ENCODE results near the gene MYO9A.

The MYO9A gene

DNA sequence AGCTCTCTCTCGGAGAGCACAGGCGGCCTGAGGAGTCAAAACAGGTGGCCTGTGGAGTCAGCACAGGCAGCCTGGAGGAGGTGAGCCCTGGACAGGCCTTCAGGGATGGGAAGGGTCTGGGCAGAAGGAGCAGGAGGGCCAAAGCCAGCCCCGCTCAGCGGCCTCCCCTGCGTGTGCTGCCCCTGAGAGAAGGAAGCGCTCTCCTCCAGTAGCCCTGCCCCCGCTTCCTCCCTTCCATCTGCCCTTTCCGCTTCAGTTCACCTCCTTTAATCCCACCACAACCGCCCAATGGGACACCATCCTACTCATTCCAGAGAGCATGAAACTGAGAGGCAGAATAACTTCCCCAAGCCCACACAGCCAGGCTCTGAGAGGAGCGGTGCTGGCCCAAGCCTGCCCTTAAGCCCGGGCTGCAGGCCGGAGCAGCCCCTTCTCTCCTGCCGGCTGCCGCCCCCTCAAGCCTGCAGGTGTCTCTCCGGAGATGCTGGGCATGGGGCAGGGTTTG lies 310.8 kb downstream of the MYO9A start:
- H3K27ac ChIP-seq (ENCODE audit: low read length), result no peak overlapping the region
- H3K36me3 ChIP-seq (ENCODE audit: control insufficient read depth in 1 of 2, insufficient read depth in 2 of 2, low read length in 2 of 2), result no peaks in the 10 kb centered on the region
- H3K4me3 ChIP-seq (ENCODE audit: low read depth in 1 of 2, low read length in 2 of 2), result no peak overlapping the region
- no peaks in the 10 kb centered on the region for H3K9me3 ChIP-seq (ENCODE audit: control insufficient read depth in 1 of 2, low read length in 2 of 2)
- H3K27me3 ChIP-seq (ENCODE audit: low read depth, low read length), result no peaks in the 10 kb centered on the region
- no peaks in the 10 kb centered on the region for H3K4me1 ChIP-seq (ENCODE audit: control insufficient read depth in 1 of 2, insufficient read depth in 2 of 2, low read length in 2 of 2)

DNA sequence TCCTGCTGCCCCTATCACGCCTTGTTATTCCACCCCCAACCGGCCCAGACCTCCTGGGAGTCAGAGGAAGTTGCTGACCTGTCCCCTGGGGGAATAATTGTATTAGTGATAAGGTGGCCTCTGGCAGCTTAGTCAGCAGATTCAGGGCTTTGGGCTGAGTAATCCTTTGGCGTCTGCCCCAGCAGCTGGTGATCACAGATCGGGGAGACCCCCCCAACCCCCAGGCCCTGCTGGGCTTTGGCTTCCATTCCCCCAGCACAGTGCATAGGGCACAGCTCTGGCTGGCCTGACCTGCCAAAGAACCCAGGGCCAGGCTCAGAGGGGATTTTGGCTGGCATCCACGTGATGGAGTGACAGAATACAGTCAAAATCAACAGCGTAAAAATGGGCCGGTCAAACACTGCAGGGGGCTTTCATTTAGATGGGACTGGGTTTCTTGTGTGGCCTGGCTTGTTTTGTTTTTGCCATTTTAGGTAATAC lies 311.5 kb downstream of the MYO9A start:
- no peak overlapping the region for H3K4me3 ChIP-seq (ENCODE audit: low read depth in 1 of 2, low read length in 2 of 2)
- H3K9me3 ChIP-seq (ENCODE audit: control insufficient read depth in 1 of 2, low read length in 2 of 2), result no peaks in the 10 kb centered on the region
- no peaks in the 10 kb centered on the region for H3K36me3 ChIP-seq (ENCODE audit: control insufficient read depth in 1 of 2, insufficient read depth in 2 of 2, low read length in 2 of 2)
- no peaks in the 10 kb centered on the region for H3K27me3 ChIP-seq (ENCODE audit: low read depth, low read length)
- no peaks in the 10 kb centered on the region for H3K4me1 ChIP-seq (ENCODE audit: control insufficient read depth in 1 of 2, insufficient read depth in 2 of 2, low read length in 2 of 2)
- H3K27ac ChIP-seq (ENCODE audit: low read length), result no peak overlapping the region

DNA sequence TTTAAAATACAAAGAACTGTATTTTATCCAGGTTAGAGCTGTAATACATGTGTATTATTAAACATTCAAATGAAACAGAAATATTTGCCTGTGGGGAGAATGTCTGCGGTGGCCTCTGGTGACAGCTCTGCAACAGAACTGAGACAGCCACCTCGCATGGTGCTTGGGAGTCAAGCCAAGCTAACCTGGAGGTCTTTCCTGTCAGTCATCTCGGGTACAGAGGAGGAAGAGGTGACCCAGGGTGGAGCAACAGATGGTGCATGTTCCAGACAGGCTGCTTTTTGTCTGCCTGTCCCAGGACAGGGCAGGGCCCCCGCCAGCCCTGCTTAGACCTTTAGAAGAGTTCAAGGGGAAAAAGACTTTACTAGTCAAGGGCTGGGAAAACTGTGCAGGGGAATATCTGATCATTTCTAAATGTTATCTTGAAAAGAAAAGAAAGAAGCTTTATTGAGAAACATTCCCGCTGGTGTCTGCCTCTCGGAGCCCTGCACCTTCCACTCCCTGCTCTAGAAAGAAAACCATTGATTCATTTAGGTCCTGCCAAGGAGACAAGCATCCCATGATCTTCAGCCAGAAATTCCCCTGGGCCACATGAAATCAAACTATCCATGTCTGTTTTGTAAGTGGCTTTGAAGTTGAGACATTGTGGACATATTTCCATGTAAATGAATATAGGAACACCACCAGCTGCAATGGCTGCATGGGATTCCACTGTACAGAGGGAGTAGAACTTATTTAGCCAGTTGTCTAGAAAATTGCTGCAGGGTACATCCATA lies 313.1 kb downstream of the MYO9A start:
- H3K9me3 ChIP-seq (ENCODE audit: control insufficient read depth in 1 of 2, low read length in 2 of 2), result no peaks in the 10 kb centered on the region
- H3K4me3 ChIP-seq (ENCODE audit: low read depth in 1 of 2, low read length in 2 of 2), result no peak overlapping the region
- no peaks in the 10 kb centered on the region for H3K27me3 ChIP-seq (ENCODE audit: low read depth, low read length)
- no peaks in the 10 kb centered on the region for H3K36me3 ChIP-seq (ENCODE audit: control insufficient read depth in 1 of 2, insufficient read depth in 2 of 2, low read length in 2 of 2)
- no peaks in the 10 kb centered on the region for H3K4me1 ChIP-seq (ENCODE audit: control insufficient read depth in 1 of 2, insufficient read depth in 2 of 2, low read length in 2 of 2)
- H3K27ac ChIP-seq (ENCODE audit: low read length), result no peak overlapping the region

DNA sequence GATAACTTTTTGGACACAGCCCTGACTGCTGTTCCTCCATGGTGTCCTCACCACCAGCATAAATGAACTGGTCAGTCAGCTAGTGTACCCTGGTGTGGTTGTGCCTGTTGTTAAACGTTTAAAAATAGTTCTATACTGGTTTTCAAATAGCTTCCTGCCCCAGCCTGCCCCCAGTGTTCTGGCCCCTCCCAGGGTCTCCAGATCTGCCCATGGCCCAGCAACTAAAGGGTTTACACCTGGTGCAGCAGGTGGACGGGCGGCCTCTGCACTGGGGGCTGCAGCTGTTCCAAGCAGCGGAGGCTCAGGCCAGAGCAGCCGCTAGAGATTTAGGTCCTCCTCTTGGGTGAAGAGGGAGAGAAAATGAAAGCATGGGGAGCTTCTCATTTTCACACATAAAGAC lies 313.7 kb downstream of the MYO9A start:
- Histone ChIP-seq H3K4me1 (ENCODE audit: control insufficient read depth in 1 of 2, insufficient read depth in 2 of 2, low read length in 2 of 2) (no peaks in the 10 kb centered on the region), H3K36me3 (ENCODE audit: control insufficient read depth in 1 of 2, insufficient read depth in 2 of 2, low read length in 2 of 2) (no peaks in the 10 kb centered on the region), H3K27ac (ENCODE audit: low read length) (no peak overlapping the region), H3K27me3 (ENCODE audit: low read depth, low read length) (no peaks in the 10 kb centered on the region), H3K9me3 (ENCODE audit: control insufficient read depth in 1 of 2, low read length in 2 of 2) (no peaks in the 10 kb centered on the region), H3K4me3 (ENCODE audit: low read depth in 1 of 2, low read length in 2 of 2) (no peak overlapping the region)

DNA sequence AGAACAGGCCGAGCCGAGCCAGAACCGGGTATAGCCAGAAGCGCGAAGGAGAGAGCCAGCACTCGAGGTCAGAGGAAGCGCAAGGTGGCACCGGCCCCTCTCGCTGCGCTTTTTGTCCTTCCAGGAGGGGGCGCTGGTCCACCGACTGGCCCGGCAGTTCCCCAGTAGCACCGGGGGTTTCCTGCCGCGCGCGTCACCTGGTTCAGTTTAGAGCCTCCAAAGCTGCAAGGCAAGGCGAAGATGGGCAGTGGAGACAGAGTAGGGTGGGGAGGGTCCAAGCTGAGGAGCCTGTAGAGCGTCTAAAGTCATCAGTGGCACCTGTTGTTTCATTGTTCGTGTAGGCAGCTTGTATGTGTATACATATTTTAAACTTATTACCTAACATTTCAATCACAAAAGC lies 315.2 kb downstream of the MYO9A start:
- Histone ChIP-seq H3K9me3 (ENCODE audit: control insufficient read depth in 1 of 2, low read length in 2 of 2) (no peaks in the 10 kb centered on the region), H3K36me3 (ENCODE audit: control insufficient read depth in 1 of 2, insufficient read depth in 2 of 2, low read length in 2 of 2) (no peaks in the 10 kb centered on the region), H3K27ac (ENCODE audit: low read length) (no peak overlapping the region), H3K4me3 (ENCODE audit: low read depth in 1 of 2, low read length in 2 of 2) (no peak overlapping the region), H3K4me1 (ENCODE audit: control insufficient read depth in 1 of 2, insufficient read depth in 2 of 2, low read length in 2 of 2) (no peaks in the 10 kb centered on the region), H3K27me3 (ENCODE audit: low read depth, low read length) (no peaks in the 10 kb centered on the region)

DNA sequence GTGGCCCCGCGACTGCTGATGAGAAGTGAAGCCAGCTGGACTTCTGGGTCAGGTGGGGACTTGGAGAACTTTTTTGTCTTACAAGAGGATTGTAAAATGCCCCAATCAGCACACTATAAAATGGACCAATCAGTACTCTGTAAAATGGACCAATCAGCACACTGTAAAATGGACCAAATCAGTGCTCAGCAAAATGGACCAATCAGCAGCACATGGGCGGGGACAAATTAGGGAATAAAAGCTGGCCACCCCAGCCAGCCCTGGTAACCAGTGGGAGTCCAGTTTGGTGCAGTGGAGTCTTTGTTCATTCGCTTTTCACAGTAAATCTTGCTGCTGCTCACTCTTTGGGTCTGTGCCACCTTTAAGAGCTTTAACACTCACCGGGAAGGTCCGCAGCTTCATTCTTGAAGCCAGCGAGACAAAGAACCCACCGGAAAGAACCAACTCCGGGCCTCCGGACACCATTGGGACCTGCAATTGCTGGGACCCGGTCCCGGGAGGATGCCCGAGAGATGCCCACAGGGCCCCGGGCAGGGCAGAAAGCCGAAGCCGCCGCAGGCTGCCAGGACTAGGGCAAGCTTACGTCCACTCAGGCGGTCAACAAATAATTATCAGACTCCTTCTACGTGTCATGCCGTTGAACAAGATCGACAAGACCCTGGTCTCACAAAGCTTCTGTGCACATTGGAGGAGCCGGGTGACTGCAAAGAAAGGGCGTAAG lies 315.9 kb downstream of the MYO9A start:
- no peaks in the 10 kb centered on the region for H3K27me3 ChIP-seq (ENCODE audit: low read depth, low read length)
- no peaks in the 10 kb centered on the region for H3K9me3 ChIP-seq (ENCODE audit: control insufficient read depth in 1 of 2, low read length in 2 of 2)
- H3K27ac ChIP-seq (ENCODE audit: low read length), result no peak overlapping the region
- no peak overlapping the region for H3K4me3 ChIP-seq (ENCODE audit: low read depth in 1 of 2, low read length in 2 of 2)
- H3K4me1 ChIP-seq (ENCODE audit: control insufficient read depth in 1 of 2, insufficient read depth in 2 of 2, low read length in 2 of 2), result no peaks in the 10 kb centered on the region
- H3K36me3 ChIP-seq (ENCODE audit: control insufficient read depth in 1 of 2, insufficient read depth in 2 of 2, low read length in 2 of 2), result no peaks in the 10 kb centered on the region

DNA sequence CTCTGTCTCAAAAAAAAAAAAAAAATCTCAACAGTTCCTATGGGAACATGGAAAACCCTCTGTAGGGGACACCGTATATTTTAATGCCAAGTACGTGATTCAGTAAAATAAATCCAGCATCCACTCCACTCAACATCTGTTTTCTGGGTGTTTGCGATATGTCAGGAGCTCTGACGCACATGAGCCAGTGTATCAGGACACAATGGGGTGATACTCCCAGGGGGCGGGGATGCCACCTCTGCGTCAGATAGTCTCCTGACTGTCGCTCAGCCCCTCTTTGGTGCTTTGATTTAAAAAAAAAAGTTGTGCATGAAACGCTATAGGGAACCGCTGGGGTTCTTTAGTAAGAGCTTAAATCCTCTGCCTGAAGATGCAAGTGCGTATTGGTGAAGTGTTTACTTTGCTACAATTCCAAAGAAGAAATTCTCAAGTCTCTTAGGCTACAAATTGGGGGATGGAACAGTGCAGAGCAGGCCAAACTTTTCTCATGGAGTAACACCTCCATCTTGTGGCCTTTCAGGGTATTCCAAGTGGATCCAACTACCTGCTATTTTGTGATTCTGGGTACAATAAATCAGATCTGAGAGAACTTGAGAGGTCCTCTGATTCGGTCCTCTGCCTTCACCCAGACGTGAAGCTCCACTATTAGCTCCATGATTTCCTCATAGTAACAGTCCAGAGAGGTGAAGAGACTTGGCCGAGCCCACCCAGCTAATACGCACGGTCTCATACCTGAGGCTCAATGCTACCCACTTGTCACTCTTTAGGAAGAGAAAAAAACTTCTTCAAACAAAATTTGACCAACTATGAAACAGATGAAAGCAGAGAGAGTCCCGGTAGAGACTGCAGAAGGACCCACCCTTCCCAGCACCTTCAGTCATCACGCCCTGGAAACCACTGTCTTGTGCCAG lies 316.9 kb downstream of the MYO9A start:
- no peaks in the 10 kb centered on the region for H3K9me3 ChIP-seq (ENCODE audit: control insufficient read depth in 1 of 2, low read length in 2 of 2)
- no peak overlapping the region for H3K27ac ChIP-seq (ENCODE audit: low read length)
- no peaks in the 10 kb centered on the region for H3K27me3 ChIP-seq (ENCODE audit: low read depth, low read length)
- no peaks in the 10 kb centered on the region for H3K36me3 ChIP-seq (ENCODE audit: control insufficient read depth in 1 of 2, insufficient read depth in 2 of 2, low read length in 2 of 2)
- no peak overlapping the region for H3K4me3 ChIP-seq (ENCODE audit: low read depth in 1 of 2, low read length in 2 of 2)
- no peaks in the 10 kb centered on the region for H3K4me1 ChIP-seq (ENCODE audit: control insufficient read depth in 1 of 2, insufficient read depth in 2 of 2, low read length in 2 of 2)

DNA sequence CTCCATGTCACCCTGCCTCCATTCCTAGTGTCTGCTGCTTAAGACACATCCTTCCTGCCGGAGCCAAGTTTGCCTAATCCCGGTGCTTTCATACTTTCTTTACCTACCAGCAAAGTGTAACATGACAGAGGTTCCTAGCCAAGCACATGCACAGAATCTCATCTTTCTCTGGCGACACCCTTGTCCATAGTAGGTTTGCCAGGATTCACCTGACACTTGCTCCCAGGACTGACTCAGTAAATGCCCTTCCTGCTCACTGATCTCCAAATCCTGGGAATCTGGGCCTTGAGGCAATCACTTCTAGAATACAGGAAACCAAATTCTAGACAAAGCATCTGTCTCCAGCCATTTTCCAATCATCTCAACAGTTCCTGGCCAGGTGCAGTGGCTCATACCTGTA lies 317.8 kb downstream of the MYO9A start:
- no peak overlapping the region for H3K4me3 ChIP-seq (ENCODE audit: low read depth in 1 of 2, low read length in 2 of 2)
- H3K4me1 ChIP-seq (ENCODE audit: control insufficient read depth in 1 of 2, insufficient read depth in 2 of 2, low read length in 2 of 2), result no peaks in the 10 kb centered on the region
- no peaks in the 10 kb centered on the region for H3K9me3 ChIP-seq (ENCODE audit: control insufficient read depth in 1 of 2, low read length in 2 of 2)
- H3K27me3 ChIP-seq (ENCODE audit: low read depth, low read length), result no peaks in the 10 kb centered on the region
- no peaks in the 10 kb centered on the region for H3K36me3 ChIP-seq (ENCODE audit: control insufficient read depth in 1 of 2, insufficient read depth in 2 of 2, low read length in 2 of 2)
- no peak overlapping the region for H3K27ac ChIP-seq (ENCODE audit: low read length)

DNA sequence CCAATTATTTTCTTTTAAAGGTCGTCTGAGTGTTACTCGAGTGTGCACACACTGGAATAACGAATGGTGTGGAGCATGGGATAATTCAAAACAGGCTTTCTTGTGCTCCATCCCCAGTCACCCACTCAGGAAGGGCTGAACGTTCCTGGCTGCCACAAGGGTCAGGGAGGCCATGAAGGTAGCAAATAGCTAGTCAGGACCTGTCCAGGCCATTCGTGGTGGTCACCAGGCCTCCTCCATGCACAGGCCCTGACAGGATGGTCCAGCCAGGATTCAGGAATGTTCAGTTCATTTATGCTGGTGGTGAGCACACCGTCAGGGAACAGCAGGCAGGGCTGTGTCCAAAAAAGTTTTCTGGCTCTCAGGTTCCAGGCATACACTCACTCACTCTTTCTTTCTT lies 319.3 kb downstream of the MYO9A start:
- no peak overlapping the region for H3K4me3 ChIP-seq (ENCODE audit: low read depth in 1 of 2, low read length in 2 of 2)
- no peaks in the 10 kb centered on the region for H3K27me3 ChIP-seq (ENCODE audit: low read depth, low read length)
- no peaks in the 10 kb centered on the region for H3K9me3 ChIP-seq (ENCODE audit: control insufficient read depth in 1 of 2, low read length in 2 of 2)
- H3K36me3 ChIP-seq (ENCODE audit: control insufficient read depth in 1 of 2, insufficient read depth in 2 of 2, low read length in 2 of 2), result no peaks in the 10 kb centered on the region
- no peaks in the 10 kb centered on the region for H3K4me1 ChIP-seq (ENCODE audit: control insufficient read depth in 1 of 2, insufficient read depth in 2 of 2, low read length in 2 of 2)
- H3K27ac ChIP-seq (ENCODE audit: low read length), result no peak overlapping the region

DNA sequence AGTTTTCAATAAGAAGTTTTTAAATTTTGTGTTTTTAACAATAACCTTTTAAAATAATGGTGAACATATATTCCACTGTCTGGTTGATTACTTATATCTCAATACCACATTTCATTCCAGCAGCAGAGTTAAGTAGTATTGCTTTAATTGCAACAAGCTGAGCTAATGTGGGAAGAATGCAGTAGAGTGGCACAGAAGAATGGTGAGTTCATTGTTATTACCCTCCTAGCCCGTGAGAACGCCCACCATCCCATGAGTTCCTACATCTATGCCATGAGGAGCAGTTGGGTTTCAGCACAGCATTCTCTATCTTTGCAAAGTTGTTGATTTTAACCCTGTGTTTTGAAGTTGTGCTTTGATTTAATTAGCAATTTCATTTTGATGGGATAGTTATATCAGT lies 325.4 kb downstream of the MYO9A start:
- Histone ChIP-seq H3K36me3 (ENCODE audit: control insufficient read depth in 1 of 2, insufficient read depth in 2 of 2, low read length in 2 of 2) (no peaks in the 10 kb centered on the region), H3K27ac (ENCODE audit: low read length) (no peak overlapping the region), H3K9me3 (ENCODE audit: control insufficient read depth in 1 of 2, low read length in 2 of 2) (no peaks in the 10 kb centered on the region), H3K4me3 (ENCODE audit: low read depth in 1 of 2, low read length in 2 of 2) (no peak overlapping the region), H3K27me3 (ENCODE audit: low read depth, low read length) (no peaks in the 10 kb centered on the region), H3K4me1 (ENCODE audit: control insufficient read depth in 1 of 2, insufficient read depth in 2 of 2, low read length in 2 of 2) (no peaks in the 10 kb centered on the region)

DNA sequence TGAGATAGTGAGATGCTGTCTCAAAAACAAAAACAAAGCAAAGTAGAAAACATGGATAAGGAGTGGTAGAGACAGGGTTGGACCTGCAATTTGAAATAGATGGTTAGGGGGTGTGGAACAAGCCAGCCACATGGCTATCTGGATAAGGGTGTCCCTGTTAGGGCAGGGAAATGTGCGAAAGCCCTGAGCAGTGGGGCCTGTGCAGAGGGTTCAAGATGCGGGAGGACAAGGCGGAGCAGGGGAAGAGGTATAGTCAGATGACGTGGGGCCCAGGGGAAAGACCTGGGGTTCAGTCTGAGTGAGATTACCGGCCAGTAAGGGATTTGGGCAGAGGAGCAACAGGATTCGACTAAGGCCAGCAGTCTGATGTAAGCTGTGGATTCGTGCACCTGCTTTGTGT lies 326.0 kb downstream of the MYO9A start:
- Histone ChIP-seq H3K4me3 (ENCODE audit: low read depth in 1 of 2, low read length in 2 of 2) (no peak overlapping the region), H3K36me3 (ENCODE audit: control insufficient read depth in 1 of 2, insufficient read depth in 2 of 2, low read length in 2 of 2) (no peaks in the 10 kb centered on the region), H3K27ac (ENCODE audit: low read length) (no peak overlapping the region), H3K27me3 (ENCODE audit: low read depth, low read length) (no peaks in the 10 kb centered on the region), H3K4me1 (ENCODE audit: control insufficient read depth in 1 of 2, insufficient read depth in 2 of 2, low read length in 2 of 2) (no peaks in the 10 kb centered on the region), H3K9me3 (ENCODE audit: control insufficient read depth in 1 of 2, low read length in 2 of 2) (no peaks in the 10 kb centered on the region)

All from muscle layer of duodenum (tissue), 2 donors.